ENCODE data around the gene ZMYND11. TPM values are rescaled to one million over a fixed set of nuclear protein-coding genes. Genes with fewer than 3 reads are reported as not detected.

The ZMYND11 gene
- total and polyA plus RNA-seq, 10 donors = 20.3 to 65.3 (median 51.6) TPM

GRCh38 chr10:235915-236314 lies 100.7 kb downstream of the ZMYND11 start:
- H3K4me1 ChIP-seq = peaks cover 0 to 12% (median 7%) of the 10 kb centered on the region in 6 donors
- no peak overlapping the region for H3K4me3 ChIP-seq
- 58 to 71% (median 61%) methylated on average over 3 of the region's 3 CpGs for WGBS, 5 donors
- no peaks in the 10 kb centered on the region for H3K27me3 ChIP-seq (replicated peaks in 1 of 7)
- intact Hi-C loops (cut with DNase I; ENCODE audit: low total_unique reads) = no loop called here
- H3K27ac ChIP-seq = no peak overlapping the region
- H3K36me3 ChIP-seq = peaks cover 0 to 67% (median 21%) of the 10 kb centered on the region in 6 donors
- no peak for DNase-seq
- TF ChIP-seq POLR2AphosphoS5 (IDR thresholded peaks at IDR 0.05) = no peak
- no peaks in the 10 kb centered on the region for H3K9me3 ChIP-seq

GRCh38 chr10:239109-239508 lies 103.9 kb downstream of the ZMYND11 start:
- no peak for TF ChIP-seq CTCF (IDR thresholded peaks at IDR 0.05 in 8 of 11, conservative IDR thresholded peaks at IDR 0.05 in 3 of 11)
- no peak for TF ChIP-seq POLR2A (IDR thresholded peaks at IDR 0.05)
- no peak for TF ChIP-seq POLR2AphosphoS5 (IDR thresholded peaks at IDR 0.05)
- intact Hi-C loops (cut with DNase I; ENCODE audit: low total_unique reads) = no loop called here
- H3K36me3 ChIP-seq = peaks cover 0 to 83% (median 35%) of the 10 kb centered on the region in 6 donors
- H3K9me3 ChIP-seq = no peaks in the 10 kb centered on the region
- no peak overlapping the region for H3K27ac ChIP-seq
- H3K4me1 ChIP-seq = peaks cover 0 to 12% (median 7%) of the 10 kb centered on the region in 6 donors
- H3K27me3 ChIP-seq (replicated peaks in 1 of 7) = no peaks in the 10 kb centered on the region
- 94 to 98% (median 96%) methylated on average over 6 of the region's 6 CpGs for WGBS, 5 donors
- no peak for DNase-seq
- no peak overlapping the region for H3K4me3 ChIP-seq

GRCh38 chr10:241451-241850 lies 106.2 kb downstream of the ZMYND11 start:
- Histone ChIP-seq H3K4me1 (peaks cover 0 to under 1% (median 0%) of the 10 kb centered on the region in 6 donors), H3K27me3 (replicated peaks in 1 of 7) (no peaks in the 10 kb centered on the region), H3K4me3 (no peak overlapping the region), H3K27ac (no peak overlapping the region), H3K9me3 (no peaks in the 10 kb centered on the region), H3K36me3 (peaks cover 0 to 97% (median 41%) of the 10 kb centered on the region in 6 donors)
- DNase-seq = no peak
- WGBS, 5 donors = 78 to 94% (median 94%) methylated on average over 6 of the region's 6 CpGs
- intact Hi-C loops (cut with DNase I; ENCODE audit: low total_unique reads) = no loop called here
- no peak for TF ChIP-seq CTCF (IDR thresholded peaks at IDR 0.05 in 8 of 11, conservative IDR thresholded peaks at IDR 0.05 in 3 of 11)
- TF ChIP-seq POLR2AphosphoS5 (IDR thresholded peaks at IDR 0.05) = no peak
- TF ChIP-seq POLR2A (IDR thresholded peaks at IDR 0.05) = no peak

GRCh38 chr10:241966-242643 lies 106.8 kb downstream of the ZMYND11 start:
- no peak for TF ChIP-seq POLR2AphosphoS5 (IDR thresholded peaks at IDR 0.05)
- TF ChIP-seq CTCF (IDR thresholded peaks at IDR 0.05 in 8 of 11, conservative IDR thresholded peaks at IDR 0.05 in 3 of 11) = no peak
- no peak for TF ChIP-seq POLR2A (IDR thresholded peaks at IDR 0.05)
- Histone ChIP-seq H3K27ac (no peak overlapping the region), H3K27me3 (replicated peaks in 1 of 7) (no peaks in the 10 kb centered on the region), H3K9me3 (no peaks in the 10 kb centered on the region), H3K4me3 (no peak overlapping the region), H3K36me3 (peaks cover 0 to 97% (median 45%) of the 10 kb centered on the region in 6 donors), H3K4me1 (no peaks in the 10 kb centered on the region)
- WGBS, 5 donors = 84 to 91% (median 89%) methylated on average over 9 of the region's 9 CpGs
- no peak for DNase-seq
- intact Hi-C loops (cut with DNase I; ENCODE audit: low total_unique reads) = no loop called here
